Renal cortex interstitium (tissue), 11 donors: ENCODE results near the gene RACK1. TPM values are rescaled to one million over a fixed set of nuclear protein-coding genes. Genes with fewer than 3 reads are reported as not detected.
A peak's percentile ranks its signal among the peaks of the same experiment; 100 is the strongest.
"Not testable (repeated sequence)": the region's sequence is repeated elsewhere in the genome, so short reads cannot be mapped to it uniquely, and the experiment has no call there.

ENCODE experiments used
- DNase-seq, 11 donors: peaks; one replicate each; pipeline ENCODE4 v3.0.0-alpha.2; 2013; ENCODE audit warnings: low read depth in 9 of 11, low spot score in 4 of 11; ENCODE audit errors: extremely low read depth in 1 of 11
- polyA plus RNA-seq, 3 donors: library from polyadenylated mRNA; unstranded; fragments of 120-200 nt; gene quantifications; one replicate each; pipeline ENCODE4 v1.2.1, GENCODE V29; 2013; ENCODE audit not compliant: insufficient read length in 3 of 3

Gene RACK1
- polyA plus RNA-seq, 3 donors: 2,562 to 2,860 (median 2,619) TPM

DNA sequence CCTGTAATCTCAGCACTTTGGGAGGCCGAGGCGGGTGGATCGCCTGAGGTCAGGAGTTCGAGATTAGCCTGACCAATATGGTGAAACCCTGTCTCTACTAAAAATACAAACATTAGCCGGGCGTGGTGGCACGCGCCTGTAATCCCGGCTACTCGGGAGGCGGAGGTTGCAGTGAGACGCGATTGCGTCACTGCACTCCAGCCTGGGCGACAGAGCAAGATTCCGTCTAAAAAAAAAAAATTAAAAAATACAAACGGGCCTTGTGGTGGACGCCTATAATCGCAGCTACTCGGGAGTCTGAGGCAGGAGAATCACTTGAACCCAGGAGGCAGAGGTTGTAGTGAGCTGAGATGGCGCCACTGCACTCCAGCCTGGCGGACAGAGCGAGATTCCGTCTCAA lies 34.7 kb downstream of the RACK1 start:
- DNase-seq: not testable (repeated sequence)

DNA sequence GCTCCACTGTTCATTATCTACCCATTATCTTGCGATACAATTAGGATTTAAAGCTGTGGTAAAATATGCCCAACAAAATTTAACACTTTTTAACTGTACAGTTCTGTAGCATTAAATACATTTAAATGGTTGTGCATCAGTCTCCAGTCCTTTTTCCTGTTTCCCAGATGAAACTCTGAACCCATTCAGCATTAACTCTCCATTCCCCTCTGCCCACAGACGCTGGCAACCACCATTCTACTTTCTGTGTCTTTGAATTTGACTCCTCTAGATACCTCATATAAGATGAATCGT lies 35.8 kb downstream of the RACK1 start:
- no peak for DNase-seq

DNA sequence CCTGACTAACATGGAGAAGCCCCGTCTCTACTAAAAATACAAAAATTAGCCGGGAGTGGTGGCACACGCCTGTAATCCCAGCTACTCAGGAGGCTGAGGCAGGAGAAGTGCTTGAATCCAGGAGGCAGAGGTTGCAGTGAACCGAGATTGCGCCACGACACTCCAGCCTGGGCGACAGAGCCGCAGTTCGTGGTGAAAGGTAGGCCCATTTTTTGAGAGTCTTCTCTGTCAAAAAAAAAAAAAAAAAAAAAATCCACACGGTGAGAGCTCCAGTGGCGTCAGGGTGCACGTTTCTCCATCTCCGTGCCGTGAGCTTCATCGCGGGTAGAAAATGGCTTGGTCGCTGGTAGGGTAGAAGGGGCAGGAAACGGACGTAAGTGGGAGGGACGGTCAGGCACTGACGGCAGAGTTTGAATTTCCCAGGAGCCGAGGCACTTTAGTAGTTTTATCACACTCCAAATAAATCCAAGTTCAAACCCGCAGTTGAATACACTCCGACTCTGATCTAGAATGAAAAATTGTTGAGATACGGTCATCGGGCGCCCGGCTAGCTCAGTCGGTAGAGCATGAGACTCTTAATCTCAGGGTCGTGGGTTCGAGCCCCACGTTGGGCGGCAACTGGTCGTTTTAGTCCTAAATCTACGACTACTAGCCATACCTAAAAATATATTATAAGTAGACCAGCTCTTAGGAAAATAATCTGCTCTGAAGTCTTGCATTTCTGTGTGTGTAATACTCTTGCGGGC lies 36.3 kb downstream of the RACK1 start:
- DNase-seq: peak in 3 of 11 donors; percentile 51 to 79 (median 59)

DNA sequence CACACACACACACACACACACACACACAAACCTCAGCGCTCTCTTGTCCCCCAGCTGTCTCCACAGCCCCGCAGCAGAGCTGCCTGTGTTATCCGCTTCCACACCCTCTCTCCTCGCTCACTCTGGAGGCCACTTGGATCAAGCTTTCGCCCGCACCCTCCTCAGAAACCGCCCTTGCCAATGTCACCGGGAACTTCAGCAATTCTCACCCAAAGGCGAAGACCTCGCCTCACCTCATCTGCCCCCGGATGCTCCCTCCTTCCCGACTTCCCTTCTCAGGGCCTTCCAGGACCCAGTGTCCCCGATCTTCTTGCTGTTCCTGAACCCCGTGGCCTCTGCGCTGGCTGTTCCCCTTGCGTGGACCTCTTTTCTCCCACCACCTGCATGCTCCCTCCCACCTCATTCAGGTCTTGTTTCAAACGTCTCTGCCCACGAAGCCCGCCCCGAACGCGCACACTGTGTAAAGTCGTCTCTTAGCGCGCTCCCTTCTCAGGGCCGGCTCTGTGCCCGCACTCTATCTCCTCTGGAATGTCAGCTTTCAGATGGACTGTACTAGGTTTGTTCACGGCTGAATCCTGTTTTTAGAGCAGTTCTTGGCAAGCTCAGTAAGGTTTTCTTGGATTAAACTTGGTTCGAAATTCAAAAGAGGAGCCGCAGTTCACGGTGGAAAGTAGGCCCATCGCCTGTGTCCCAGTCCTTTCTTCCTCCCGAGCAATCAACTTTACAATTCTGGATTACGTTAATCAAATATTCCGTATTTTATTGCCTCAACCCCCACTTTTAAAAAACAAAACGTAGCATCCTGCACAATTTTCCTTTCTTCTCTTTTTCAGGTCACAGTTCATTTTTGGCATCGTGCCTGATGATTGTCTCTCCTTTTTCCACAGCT lies 37.7 kb downstream of the RACK1 start:
- peak in 1 of 11 donors; percentile 13 for DNase-seq

DNA sequence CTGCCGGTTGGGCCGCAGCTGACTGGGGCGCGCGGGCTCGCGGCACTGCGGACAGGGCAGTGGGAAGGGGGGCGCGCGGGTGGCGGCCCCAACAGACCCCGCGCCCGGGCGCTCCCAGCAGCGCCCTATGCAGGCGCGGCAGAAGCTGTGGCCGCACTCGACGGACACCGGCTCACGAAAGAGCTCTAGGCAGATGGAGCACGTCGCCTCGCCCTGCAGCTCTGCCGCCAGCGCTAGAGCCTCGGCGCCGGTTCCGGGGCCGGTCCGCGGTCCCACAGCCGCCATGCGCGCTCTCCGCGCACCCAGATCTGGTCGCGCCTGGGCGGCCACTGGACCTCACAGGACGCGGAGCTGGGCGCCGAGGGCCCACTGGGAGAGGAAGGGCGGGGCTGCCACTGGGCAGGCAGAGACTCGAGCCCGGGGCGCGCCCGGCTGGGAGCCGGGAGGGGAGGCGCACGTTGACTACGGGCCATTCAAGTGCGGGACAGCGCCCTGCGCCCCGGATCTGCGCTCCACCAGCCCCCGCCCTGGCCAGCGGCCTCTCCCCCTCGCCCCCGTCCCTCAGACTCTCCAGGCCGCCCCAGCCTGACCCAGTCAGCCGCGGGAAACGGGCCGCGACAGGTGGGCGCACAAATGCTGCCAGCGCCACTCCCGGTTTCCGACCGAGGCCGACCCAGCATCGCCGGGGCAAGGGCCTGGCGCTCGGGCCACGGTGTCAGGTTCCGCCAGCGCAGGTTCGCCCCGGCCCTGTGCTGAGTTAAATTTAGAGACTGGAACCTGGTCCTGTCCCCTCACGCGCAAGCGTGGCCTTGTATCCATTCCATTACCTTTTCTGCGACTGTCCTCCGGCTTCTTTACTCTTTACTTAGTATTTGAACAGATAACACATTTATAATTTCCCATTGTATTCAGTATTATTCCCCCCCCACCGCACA lies 38.6 kb downstream of the RACK1 start, which contains the start of gene TRIM7:
Gene TRIM7, minus strand, starts transcription at position 371 of the 935 bp plus-strand sequence. Its CDS starts 86 bp downstream, at position 285.
- DNase-seq: peak in 1 of 11 donors; percentile 13

DNA sequence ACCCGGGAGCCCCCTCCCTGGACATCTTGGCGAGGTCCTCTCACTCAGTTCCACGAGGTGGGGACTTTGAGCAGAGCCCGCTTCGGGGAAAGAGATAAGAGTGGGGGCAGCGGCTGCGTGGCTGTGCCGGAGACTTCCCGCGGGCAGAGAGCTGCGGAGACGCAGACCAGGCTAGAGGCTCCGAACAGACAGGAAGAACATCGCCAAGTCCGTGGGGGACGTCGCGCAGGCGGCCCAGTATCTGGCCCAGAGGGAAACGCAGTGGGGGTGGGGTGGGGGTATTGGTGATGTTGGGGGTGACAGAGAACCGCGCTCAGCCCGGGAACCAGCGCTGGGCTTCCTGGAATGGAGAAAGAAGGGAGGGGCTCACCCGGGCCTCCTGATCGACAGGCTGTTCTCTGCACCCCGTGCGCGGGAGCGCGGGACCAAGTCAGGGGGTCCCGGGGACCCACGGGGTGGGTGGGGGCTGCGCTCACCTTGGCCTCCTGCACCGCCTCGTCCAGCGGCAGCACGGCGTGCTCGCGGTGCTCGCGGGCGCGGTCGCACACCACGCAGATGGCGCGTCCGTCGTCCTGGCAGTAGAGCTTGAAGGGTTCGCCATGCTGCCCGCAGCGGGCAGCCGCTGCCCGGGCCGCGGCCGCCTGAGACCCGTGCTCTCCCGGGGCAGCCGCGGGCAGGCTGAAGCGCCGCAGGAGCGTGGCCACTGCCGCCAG lies 39.4 kb downstream of the RACK1 start:
- DNase-seq: no peak

DNA sequence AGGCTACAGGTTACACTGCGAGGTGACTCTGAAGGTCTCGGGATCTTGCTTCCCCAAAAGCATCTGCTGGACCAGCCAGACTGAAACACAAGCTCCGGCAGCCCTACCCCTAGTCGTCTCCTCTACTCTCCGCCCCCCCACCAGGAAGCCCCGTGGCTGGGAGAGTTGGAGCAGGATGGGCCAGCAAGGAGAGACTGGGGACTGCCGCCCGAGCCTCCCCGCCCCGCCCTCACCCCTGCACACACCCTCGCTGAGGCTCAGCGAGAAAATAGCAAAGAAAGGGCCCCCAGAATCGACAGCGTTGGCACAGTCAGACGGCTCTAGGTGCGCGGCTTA lies 40.0 kb downstream of the RACK1 start:
- DNase-seq: no peak

DNA sequence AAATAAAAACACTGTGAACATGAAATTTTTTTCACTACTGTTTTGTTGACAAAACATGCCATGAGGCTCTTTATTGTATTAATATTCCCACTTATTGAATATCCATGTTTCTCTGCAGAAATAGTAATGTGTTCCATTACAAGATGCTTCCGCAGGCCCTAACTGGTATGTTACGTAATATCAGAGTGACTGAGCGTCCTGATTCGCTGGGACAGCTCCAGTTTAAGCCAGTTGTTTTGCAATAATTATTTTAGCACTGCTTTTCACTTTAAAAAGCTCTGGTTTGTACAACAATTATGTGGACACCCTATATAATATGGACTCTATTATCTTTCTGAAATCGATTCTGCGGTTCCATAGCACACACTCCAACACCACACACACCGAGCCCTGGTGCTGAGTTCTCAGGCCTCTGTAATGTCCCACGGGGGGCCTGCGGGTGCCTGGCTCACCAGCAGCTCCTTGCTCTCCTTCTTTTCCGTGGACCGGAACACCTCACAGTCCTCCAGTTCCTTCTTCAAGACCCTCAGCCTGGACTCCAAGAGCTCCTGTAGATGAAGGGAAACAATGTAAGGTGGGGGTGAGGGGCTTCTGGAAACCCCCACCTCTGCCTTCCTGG lies 40.5 kb downstream of the RACK1 start:
- no peak for DNase-seq

DNA sequence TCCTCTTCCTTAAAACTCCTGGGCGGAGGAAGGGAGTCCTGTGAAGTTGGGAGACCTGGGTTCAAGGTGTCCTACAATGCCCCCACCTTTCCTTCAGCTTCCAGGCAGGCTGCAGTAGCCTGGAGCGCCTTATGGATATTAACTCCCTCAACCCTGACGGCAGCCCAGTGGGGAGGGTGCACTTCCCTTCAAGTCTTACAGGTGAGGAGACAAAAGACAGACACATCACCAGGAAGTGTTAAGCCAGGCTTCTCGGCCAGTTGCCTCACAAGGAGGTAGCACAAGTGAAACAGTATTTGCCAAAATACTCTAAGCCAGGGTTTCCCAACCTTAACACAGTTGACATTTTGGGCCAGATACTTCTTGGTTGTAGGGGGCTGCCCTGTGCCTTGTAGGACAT lies 42.9 kb downstream of the RACK1 start:
- DNase-seq: no peak

DNA sequence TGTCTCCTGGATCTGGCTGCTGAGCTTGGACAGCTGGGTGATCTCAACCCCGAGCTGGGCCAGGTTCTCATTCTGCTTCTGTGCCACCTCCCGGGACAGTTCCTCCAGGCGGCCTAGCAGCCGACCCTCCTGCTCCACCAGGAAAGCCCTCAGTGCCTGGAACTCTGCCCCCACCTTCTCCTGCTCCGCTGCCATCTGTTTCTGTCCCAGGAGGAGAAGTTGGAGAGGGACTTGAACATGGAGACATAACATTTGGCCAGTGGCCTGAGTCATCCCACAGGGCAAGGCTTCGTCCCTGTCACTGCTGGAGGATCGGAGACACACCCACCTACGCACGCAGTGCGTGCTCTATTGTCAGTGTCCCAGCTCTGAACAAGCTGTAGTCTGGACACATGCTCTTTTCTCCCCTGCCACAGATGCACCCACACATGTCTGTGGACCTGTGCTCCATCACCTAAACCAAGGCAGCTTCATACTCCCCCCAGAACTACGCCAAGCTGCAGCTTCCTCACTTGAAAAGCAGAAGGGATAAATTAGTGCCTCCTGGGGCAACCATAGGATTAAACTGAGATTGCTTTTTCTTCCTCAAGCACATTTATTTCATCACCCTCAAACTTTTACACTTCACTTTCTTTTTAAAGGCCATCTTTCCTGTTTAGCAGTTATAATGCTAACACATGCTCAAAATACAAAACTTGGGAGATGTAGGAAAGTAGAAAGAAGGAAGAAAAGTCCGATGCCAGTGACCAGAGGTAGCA lies 43.6 kb downstream of the RACK1 start:
- no peak for DNase-seq

DNA sequence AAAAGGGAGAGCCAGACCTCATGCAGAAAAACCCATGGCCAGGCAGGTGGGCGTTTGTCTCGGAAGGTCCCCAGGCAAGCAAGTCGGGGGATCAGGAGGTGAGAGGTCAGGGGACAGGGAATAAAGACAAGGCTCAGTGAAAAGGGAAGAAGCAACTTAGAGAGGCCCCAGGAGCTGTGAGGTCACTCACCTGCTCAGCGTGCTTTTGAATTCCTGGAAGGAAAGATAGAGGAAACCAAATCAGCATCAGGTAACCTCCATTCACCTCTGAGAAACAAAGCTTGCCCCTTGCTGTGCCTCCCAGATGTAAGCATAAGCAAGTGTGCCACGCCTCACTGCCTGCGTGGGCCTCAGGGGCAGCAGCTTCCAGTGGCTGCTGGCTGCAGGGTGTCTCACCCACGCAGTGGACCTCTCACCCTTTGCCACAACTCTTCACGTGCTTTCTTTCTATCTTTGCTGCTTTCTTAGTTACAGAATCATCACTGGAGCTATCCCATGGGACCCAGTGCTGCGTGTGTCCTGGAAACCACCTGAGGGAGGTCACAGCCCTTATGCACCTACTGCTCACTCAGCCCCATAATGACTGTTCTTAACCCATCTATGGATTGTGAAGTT lies 44.7 kb downstream of the RACK1 start:
- no peak for DNase-seq

DNA sequence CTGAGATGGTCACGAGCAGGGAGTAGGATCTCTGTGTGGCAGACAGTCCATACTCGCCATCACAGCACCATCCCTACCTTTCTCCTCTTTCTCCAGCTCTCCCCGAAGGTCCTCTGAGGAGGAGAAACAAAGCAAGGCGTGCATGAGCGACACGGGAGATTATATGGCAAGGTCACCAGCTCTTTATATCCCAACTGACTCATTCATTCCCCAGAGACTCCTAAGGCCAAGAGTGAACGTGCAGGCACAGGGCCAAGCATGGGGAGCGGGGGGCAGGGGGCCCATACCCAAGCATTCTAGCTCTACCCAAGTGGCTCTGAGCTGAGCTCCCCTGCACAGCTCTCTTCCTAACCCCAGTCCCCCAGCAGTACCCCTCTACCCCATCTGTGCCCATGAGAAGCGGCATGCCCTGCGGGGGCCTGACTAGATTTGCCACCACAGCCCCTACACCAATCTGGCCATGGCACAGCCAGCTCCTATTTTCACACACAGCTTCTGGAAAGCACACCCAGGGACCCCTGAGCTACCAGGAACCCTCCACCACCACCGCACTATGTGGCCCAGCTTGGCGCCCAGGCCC lies 45.5 kb downstream of the RACK1 start:
- DNase-seq: no peak

DNA sequence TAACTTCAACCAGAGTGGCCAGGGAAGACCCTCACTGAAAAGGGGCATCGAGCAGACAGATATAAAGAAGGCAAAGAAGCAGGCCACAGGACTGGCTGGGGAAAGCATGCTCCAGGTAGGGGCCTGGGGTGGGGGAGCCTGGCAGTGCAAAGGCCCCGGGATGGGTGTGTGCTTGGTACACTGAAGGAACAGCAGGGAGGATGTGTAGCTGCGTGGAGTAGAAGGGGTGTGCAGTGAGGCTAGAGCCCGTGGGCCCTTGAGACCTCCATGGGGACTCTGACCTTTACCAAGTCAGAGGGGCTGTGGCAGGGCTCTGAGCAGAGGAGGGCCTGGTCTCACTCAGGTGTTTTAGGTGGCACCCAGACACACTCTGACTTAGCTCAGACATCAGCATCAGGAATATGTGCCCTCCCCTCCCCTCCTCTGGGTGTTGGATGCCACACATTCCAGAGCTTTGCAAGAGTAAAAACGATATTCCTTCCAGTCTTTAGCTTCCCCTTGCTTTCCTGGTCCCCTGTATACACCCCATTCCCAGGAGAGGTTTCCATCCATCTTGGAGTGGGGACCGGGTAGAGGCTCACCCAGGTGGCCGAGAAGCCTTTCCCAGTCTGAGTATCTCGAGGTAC lies 46.3 kb downstream of the RACK1 start:
- no peak for DNase-seq

DNA sequence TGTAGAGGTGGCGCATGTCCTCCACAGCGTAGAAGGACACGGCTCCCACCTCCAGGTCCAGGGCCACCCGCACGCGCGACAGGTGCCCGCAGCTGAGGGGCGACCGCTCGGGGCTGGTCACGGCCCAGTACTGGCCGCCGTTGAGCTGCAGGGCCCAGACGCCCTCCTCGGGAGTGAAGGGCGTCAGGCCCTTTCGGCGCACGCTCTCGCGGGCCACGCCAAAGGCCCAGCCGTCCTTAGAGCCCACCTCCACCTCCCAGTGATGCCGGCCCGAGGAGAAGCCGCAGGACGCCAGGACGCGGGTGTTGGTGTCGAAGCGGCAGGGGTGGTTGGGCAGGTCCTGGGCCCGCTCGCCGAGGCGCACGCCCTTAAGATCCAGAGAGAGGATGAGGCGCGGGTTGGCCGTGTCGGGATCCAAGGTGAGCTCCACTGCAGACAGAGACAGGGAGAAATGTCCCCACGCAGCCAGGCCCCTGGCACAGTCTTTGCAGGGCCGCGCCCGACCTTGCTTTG lies 48.4 kb downstream of the RACK1 start:
- no peak for DNase-seq

DNA sequence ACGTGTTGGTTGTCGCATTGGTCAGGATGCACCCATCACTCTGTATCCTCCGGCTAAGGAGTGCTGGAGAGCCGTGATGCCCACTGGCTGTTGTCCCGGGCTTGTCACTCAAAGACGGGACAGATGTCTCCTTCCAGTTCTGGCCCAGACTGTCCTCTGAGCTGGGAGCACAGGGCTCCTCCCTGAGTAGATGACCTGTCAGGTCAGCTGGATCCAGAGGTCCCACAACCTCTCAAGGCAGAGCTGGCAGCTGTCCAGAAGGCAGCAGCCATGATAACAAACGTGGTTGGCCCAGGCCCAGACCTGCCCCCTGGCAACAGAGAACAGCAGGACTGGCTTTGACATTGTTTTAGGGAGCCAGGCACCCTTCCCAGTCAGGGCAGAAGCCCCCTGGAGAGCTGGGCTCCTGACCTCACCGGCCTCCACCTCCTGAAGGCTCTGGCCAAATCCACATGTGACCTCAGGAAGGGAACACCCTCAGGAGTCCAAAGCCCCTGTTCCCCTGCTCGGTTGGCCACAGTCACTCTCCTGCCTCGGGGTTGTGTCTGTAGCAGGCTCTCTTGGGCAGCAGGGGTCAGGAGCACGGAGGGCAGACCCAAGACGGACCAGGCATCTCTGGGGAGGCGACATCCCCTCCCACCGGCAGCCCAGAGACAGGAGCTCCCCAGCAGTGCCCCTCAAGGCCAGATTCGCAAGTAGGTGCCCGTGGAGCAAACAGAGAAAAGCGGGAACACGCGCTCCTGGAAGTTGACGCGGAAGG lies 49.0 kb downstream of the RACK1 start:
- DNase-seq: no peak

DNA sequence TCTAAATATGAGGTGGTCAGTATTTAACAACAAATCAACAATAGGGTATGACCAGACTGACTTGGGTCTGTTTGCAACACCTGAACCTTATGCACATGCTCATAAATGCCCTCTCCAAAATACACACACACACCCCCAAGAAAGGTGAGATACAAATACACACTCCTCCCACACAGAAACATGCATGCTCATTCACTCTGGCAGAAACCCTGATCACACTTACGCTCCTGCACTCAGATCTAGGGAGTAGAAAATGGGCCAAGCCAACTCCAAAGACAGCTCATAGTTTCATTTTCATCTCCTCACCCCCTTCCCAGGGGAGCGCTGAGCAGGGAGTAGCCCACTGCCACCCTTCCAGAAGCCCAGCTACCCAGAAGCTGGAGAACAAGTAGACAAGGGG lies 50.0 kb downstream of the RACK1 start:
- DNase-seq: no peak
